ENCODE measurements around the gene SORCS1.

DNA sequence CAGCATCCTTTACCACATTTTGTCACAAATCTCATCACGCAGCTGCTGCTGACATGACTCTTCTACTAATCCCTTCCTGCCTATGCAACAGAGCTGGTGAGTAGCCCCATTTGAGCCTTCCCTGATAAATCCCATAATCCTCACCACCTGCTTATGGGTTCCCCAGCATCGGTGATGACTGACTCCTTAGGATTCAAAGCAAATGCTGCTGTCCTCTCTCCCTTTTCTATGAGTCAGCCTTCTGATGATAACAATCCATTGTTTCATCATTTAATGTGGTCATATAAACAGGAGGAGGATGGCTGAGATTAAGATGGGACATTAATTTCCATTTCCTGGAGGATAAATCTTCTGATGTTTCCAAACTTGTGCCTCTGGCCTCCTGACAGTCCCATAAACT lies 73.4 kb downstream of the SORCS1 start:
- TF ChIP-seq, protein P1, sequence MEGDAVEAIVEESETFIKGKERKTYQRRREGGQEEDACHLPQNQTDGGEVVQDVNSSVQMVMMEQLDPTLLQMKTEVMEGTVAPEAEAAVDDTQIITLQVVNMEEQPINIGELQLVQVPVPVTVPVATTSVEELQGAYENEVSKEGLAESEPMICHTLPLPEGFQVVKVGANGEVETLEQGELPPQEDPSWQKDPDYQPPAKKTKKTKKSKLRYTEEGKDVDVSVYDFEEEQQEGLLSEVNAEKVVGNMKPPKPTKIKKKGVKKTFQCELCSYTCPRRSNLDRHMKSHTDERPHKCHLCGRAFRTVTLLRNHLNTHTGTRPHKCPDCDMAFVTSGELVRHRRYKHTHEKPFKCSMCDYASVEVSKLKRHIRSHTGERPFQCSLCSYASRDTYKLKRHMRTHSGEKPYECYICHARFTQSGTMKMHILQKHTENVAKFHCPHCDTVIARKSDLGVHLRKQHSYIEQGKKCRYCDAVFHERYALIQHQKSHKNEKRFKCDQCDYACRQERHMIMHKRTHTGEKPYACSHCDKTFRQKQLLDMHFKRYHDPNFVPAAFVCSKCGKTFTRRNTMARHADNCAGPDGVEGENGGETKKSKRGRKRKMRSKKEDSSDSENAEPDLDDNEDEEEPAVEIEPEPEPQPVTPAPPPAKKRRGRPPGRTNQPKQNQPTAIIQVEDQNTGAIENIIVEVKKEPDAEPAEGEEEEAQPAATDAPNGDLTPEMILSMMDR (IDR thresholded peaks at IDR 0.05), result no peak
- no peak for TF ChIP-seq POLR2A (IDR thresholded peaks at IDR 0.05)

Measured in right lobe of liver (tissue), 4 donors.